H9 (cell line): ENCODE data around the gene NDUFV2. TPM values are rescaled to one million over a fixed set of nuclear protein-coding genes. Genes with fewer than 3 reads are reported as not detected.

ENCODE experiments used
- DNase-seq: peaks from one replicate; pipeline ENCODE4 v3.0.0-alpha.2; 2017
- H2AFZ ChIP-seq: one replicate; pipeline ENCODE4 v1.6.1; 2013; ENCODE audit warnings: mild to moderate bottlenecking, low read length, control low read depth, moderate library complexity
- H2AK5ac ChIP-seq: 2 replicates; pipeline ENCODE4 v1.6.1; 2013; ENCODE audit warnings: low read length, control low read depth, mixed read lengths; ENCODE audit not compliant: insufficient read length
- H2BK120ac ChIP-seq: one replicate; pipeline ENCODE4 v1.6.1; 2013; ENCODE audit warnings: low read depth, mild to moderate bottlenecking, low read length, control low read depth, inconsistent platforms; ENCODE audit not compliant: poor library complexity, severe bottlenecking
- H2BK12ac ChIP-seq: 2 replicates; pipeline ENCODE4 v1.6.1; 2013; ENCODE audit warnings: low read length, control low read depth, mixed read lengths, low read depth; ENCODE audit not compliant: insufficient read length
- H2BK15ac ChIP-seq: 2 replicates; pipeline ENCODE4 v1.6.1; 2013; ENCODE audit warnings: low read depth, low read length, control low read depth
- H2BK20ac ChIP-seq: one replicate; pipeline ENCODE4 v1.6.1; 2013; ENCODE audit warnings: low read depth, mild to moderate bottlenecking, low read length, control low read depth, inconsistent platforms; ENCODE audit not compliant: poor library complexity, severe bottlenecking
- H2BK5ac ChIP-seq: 2 replicates; pipeline ENCODE4 v1.6.1; 2013; ENCODE audit warnings: low read length, control low read depth, mixed read lengths; ENCODE audit not compliant: insufficient read length
- H3K14ac ChIP-seq: 2 replicates; pipeline ENCODE4 v1.6.1; 2013; ENCODE audit warnings: low read length, control low read depth; ENCODE audit not compliant: insufficient read depth
- H3K18ac ChIP-seq: 2 replicates; pipeline ENCODE4 v1.6.1; 2013; ENCODE audit warnings: low read depth, mild to moderate bottlenecking, mixed read lengths, low read length, control low read depth; ENCODE audit not compliant: insufficient read length
- H3K23ac ChIP-seq: 2 replicates; pipeline ENCODE4 v1.6.1; 2013; ENCODE audit warnings: low read length, control low read depth, mixed read lengths, low read depth; ENCODE audit not compliant: insufficient read length
- H3K23me2 ChIP-seq: 2 replicates; pipeline ENCODE4 v1.6.1; 2013; ENCODE audit warnings: low read depth, mild to moderate bottlenecking, mixed read lengths, low read length, control low read depth; ENCODE audit not compliant: insufficient read length, poor library complexity, severe bottlenecking
- H3K27ac ChIP-seq: 2 replicates; pipeline ENCODE4 v1.5.1; 2013; ENCODE audit warnings: low read length, control low read depth, mixed read lengths, low read depth; ENCODE audit not compliant: insufficient read length
- H3K27me3 ChIP-seq: 2 replicates; pipeline ENCODE4 v1.6.1; 2013; ENCODE audit warnings: low read length, control low read depth, inconsistent platforms; ENCODE audit not compliant: insufficient read depth
- H3K4ac ChIP-seq: 2 replicates; pipeline ENCODE4 v1.6.1; 2013; ENCODE audit warnings: low read depth, mild to moderate bottlenecking, control low read depth, inconsistent platforms, low read length, moderate library complexity
- H3K4me1 ChIP-seq: 2 replicates; pipeline ENCODE4 v1.6.1; 2013; ENCODE audit warnings: low read length, control low read depth, inconsistent platforms; ENCODE audit not compliant: insufficient read depth
- H3K4me2 ChIP-seq: 2 replicates; pipeline ENCODE4 v1.6.1; 2013; ENCODE audit warnings: low read length, control low read depth, mixed read lengths; ENCODE audit not compliant: insufficient read length, insufficient read depth
- H3K56ac ChIP-seq: 2 replicates; pipeline ENCODE4 v1.6.1; 2013; ENCODE audit warnings: low read depth, mild to moderate bottlenecking, mixed read lengths, low read length, control low read depth; ENCODE audit not compliant: insufficient read length
- H3K79me1 ChIP-seq: 2 replicates; pipeline ENCODE4 v1.6.1; 2013; ENCODE audit warnings: low read depth, mild to moderate bottlenecking, moderate library complexity, low read length, control low read depth, inconsistent platforms; ENCODE audit not compliant: insufficient read depth, poor library complexity, severe bottlenecking
- H3K79me2 ChIP-seq: 2 replicates; pipeline ENCODE4 v1.6.1; 2013; ENCODE audit warnings: low read length, control low read depth, inconsistent platforms; ENCODE audit not compliant: insufficient read depth
- H3K9ac ChIP-seq: 2 replicates; pipeline ENCODE4 v1.6.1; 2013; ENCODE audit warnings: low read length, control low read depth, mixed read lengths; ENCODE audit not compliant: insufficient read length; ENCODE audit errors: extremely low read depth
- H3K9me3 ChIP-seq: one replicate; pipeline ENCODE4 v1.6.1; 2013; ENCODE audit warnings: low read depth, low read length, inconsistent platforms; ENCODE audit not compliant: control insufficient read depth
- H3T11ph ChIP-seq: one replicate; pipeline ENCODE4 v1.6.1; 2013; ENCODE audit warnings: mild to moderate bottlenecking, low read length, control low read depth, inconsistent platforms
- H4K20me1 ChIP-seq: one replicate; pipeline ENCODE4 v1.6.1; 2013; ENCODE audit not compliant: control insufficient read depth, insufficient read length, insufficient read depth
- H4K5ac ChIP-seq: 2 replicates; pipeline ENCODE4 v1.6.1; 2013; ENCODE audit warnings: low read depth, mild to moderate bottlenecking, mixed read lengths, low read length, control low read depth; ENCODE audit not compliant: insufficient read length
- H4K8ac ChIP-seq: replicated peaks from 2 replicates; pipeline ENCODE4 v1.6.1; 2013; ENCODE audit warnings: low read length, control low read depth, mixed read lengths, low read depth; ENCODE audit not compliant: insufficient read length
- H4K91ac ChIP-seq: 2 replicates; pipeline ENCODE4 v1.6.1; 2013; ENCODE audit warnings: low read depth, mild to moderate bottlenecking, moderate library complexity, mixed read lengths, low read length, control low read depth; ENCODE audit not compliant: insufficient read length
- H3K27ac Mint-ChIP-seq, 3 experiments: 2 replicates in 2 of 3; 3 replicates in 1 of 3; pipeline ENCODE4 v1.8.0; 2020 to 2021; ENCODE audit warnings: mixed read lengths in 3 of 3, mild to moderate bottlenecking in 1 of 3, moderate library complexity in 1 of 3
- H3K27me3 Mint-ChIP-seq: 2 replicates; pipeline ENCODE4 v1.8.0; 2021; ENCODE audit warnings: low read depth, mild to moderate bottlenecking, moderate library complexity, mixed read lengths
- H3K36me3 Mint-ChIP-seq, 3 experiments: 2 replicates in 2 of 3; 3 replicates in 1 of 3; pipeline ENCODE4 v1.8.0; 2020 to 2021; ENCODE audit warnings: low read depth in 3 of 3, mixed read lengths in 3 of 3; ENCODE audit not compliant: insufficient read depth in 1 of 3
- H3K4me1 Mint-ChIP-seq, 2 experiments: 2 replicates each; pipeline ENCODE4 v1.8.0; 2020; ENCODE audit warnings: mixed read lengths in 2 of 2
- H3K4me3 Mint-ChIP-seq, 2 experiments: 2 replicates in 1 of 2; 3 replicates in 1 of 2; pipeline ENCODE4 v1.8.0; 2020 to 2021; ENCODE audit warnings: mild to moderate bottlenecking in 2 of 2, mixed read lengths in 2 of 2, moderate library complexity in 1 of 2
- H3K9me3 Mint-ChIP-seq, 2 experiments: 2 replicates in 1 of 2; 3 replicates in 1 of 2; pipeline ENCODE4 v1.8.0; 2020; ENCODE audit warnings: mild to moderate bottlenecking in 2 of 2, mixed read lengths in 2 of 2, moderate library complexity in 1 of 2
- CTCF ChIP-seq: fragments of 200-600 bp; sonication (generic); conservative IDR thresholded peaks from 3 replicates; pipeline ENCODE4 v1.8.0; 2021; ENCODE audit warnings: antibody characterized with exemption, mild to moderate bottlenecking
- WGBS: extraction: QIAGEN DNeasy Blood & Tissue Kit; methylation state at CpG from one replicate; pipeline ENCODE4 v1.1.7; 2013; ENCODE audit warnings: missing lambda C conversion rate, low lambda C conversion rate, mixed read lengths; ENCODE audit not compliant: insufficient read length; ENCODE audit errors: extremely low coverage; 5-methylcytosine and 5-hydroxymethylcytosine counted together
- total RNA-seq: library from RNA; stranded (reverse); gene quantifications from 2 replicates; pipeline ENCODE4 v1.2.1, GENCODE V29; 2021

Gene NDUFV2
- total RNA-seq, 1 experiment from 2014 or later = 206 TPM

DNA sequence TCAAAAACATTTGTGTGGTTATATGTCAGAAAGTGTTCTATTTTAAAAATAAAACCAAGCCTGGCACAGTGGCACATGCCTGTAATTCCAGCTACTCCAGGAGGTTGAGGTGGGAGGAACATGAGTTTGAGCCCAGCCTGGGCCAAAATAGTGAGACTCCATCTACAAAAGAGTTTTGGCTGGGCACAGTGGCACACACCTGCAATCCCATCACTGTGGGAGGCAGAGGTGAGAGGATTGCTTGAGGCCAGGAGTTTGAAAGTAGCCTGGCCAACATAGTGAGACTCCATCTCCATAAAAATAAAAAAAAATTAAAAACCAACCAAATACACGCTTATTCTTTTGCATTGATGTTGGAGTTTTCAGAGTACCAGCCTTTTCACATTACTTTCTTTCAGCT, 43.7 kb downstream of the NDUFV2 start:
- no peak for DNase-seq
- H4K20me1 ChIP-seq = no peaks in the 10 kb centered on the region
- H3K23ac ChIP-seq = no peak overlapping the region

More for the DNA sequence above, 43.7 kb downstream of the NDUFV2 start:
- Histone ChIP-seq H3K23me2 (no peaks in the 10 kb centered on the region), H3K9ac (no peak overlapping the region), H3K4me2 (no peak overlapping the region), H3K79me1 (peaks cover 3% of the 10 kb centered on the region), H2AFZ (no peak overlapping the region), H2BK12ac (no peak overlapping the region), H2BK15ac (no peak overlapping the region), H2BK120ac (no peak overlapping the region), H2BK20ac (no peak overlapping the region), H3K56ac (no peak overlapping the region), H4K91ac (no peak overlapping the region), H4K8ac (no peak overlapping the region), H3K4me1 (no peaks in the 10 kb centered on the region; the same call in 1 of the 2 replicates), H3K27me3 (no peaks in the 10 kb centered on the region), H4K5ac (no peak overlapping the region), H3K4ac (no peak overlapping the region), H3K14ac (no peak overlapping the region), H3K9me3 (no peaks in the 10 kb centered on the region), H3T11ph (no peak overlapping the region), H3K18ac (no peak overlapping the region), H3K27ac (no peak overlapping the region), H3K79me2 (no peaks in the 10 kb centered on the region; the same call in 1 of the 2 replicates), H2BK5ac (no peak overlapping the region), H2AK5ac (no peak overlapping the region)
- H3K36me3 Mint-ChIP-seq = no peaks in the 10 kb centered on the region; a peak in 1 of 7 replicates
- no CpG with 5 or more reads among the region's 1 CpG for WGBS
- TF ChIP-seq CTCF = no peak
- 0 out of 7 replicates have a peak overlapping the region, but pooled peaks of 1 of the 3 experiments have one; percentile 21 for H3K27ac Mint-ChIP-seq
- peaks cover 17 to 23% of the 10 kb centered on the region in 2 experiments for H3K4me1 Mint-ChIP-seq
- H3K27me3 Mint-ChIP-seq = no peaks in the 10 kb centered on the region
- H3K9me3 Mint-ChIP-seq = no peaks in the 10 kb centered on the region
- H3K4me3 Mint-ChIP-seq = no peak overlapping the region
